Activated T-cell treated with anti-CD3 and anti-CD28 coated beads for 4 hours (primary cell): Measurements from ENCODE around the gene NAV2.
A peak's percentile ranks its signal among the peaks of the same experiment; 100 is the strongest.

ENCODE experiments used
- DNase-seq: peaks from one replicate; pipeline ENCODE4 v3.0.0-alpha.2; 2020

The NAV2 gene

GRCh38 chr11:20138707-20139106 is 426.1 kb downstream of the NAV2 start:
- DNase-seq: no peak

- DNase-seq: no peak
Observed at GRCh38 chr11:20154381-20154780, 441.7 kb downstream of the NAV2 start.

DNA sequence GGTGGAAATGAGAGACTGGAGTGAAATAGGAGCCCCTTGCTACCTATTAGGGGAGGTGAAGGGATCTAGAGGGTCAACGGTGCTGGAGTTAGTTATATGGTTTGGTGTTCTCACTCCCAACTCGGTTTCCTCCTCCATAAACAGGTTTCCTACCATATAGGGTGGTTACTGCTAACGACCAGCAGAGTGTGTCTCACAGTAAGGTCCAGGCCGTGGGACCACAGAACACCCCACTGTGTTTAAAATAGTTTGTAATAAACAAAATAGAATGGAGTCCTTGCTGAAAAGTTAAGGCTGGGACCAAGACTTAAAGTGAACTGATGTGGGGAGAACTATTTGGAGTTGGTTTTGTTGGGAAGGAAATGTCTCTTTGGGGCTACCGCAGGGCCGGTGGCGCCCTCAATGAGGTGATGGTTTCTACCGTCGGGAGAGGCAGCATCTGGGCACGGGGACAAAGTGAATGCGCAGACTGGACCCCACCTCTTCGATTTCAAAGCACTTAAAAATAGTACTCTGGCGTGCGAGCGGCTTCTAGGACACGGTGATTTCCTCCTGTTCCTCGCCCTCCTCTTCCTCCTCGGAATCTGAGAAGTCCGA is 443.1 kb downstream of the NAV2 start:
- no peak for DNase-seq

GRCh38 chr11:20156280-20156875 is 443.7 kb downstream of the NAV2 start:
- DNase-seq: peak; percentile 39

GRCh38 chr11:20156876-20157613 is 444.4 kb downstream of the NAV2 start:
- no peak for DNase-seq

DNA sequence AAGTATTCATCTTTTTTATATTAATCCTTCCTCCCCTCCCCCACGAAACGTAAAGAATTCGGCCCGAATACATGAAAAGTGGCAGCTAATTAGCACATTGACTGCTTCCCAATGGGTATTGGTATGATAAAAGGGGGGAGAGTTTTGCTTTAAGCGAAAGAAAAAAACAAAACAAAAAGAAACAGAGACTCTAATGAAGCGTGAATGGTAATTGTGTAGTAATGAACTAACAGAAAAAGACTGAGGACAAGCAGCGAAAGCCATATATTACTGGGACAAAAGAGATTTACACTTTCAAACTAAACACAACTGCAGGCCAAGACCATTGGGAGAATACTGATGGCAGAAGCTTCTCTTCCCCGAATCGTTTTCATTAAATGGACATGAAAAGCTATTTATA is 445.1 kb downstream of the NAV2 start:
- no peak for DNase-seq

GRCh38 chr11:20158597-20159257 is 446.1 kb downstream of the NAV2 start:
- no peak for DNase-seq

DNA sequence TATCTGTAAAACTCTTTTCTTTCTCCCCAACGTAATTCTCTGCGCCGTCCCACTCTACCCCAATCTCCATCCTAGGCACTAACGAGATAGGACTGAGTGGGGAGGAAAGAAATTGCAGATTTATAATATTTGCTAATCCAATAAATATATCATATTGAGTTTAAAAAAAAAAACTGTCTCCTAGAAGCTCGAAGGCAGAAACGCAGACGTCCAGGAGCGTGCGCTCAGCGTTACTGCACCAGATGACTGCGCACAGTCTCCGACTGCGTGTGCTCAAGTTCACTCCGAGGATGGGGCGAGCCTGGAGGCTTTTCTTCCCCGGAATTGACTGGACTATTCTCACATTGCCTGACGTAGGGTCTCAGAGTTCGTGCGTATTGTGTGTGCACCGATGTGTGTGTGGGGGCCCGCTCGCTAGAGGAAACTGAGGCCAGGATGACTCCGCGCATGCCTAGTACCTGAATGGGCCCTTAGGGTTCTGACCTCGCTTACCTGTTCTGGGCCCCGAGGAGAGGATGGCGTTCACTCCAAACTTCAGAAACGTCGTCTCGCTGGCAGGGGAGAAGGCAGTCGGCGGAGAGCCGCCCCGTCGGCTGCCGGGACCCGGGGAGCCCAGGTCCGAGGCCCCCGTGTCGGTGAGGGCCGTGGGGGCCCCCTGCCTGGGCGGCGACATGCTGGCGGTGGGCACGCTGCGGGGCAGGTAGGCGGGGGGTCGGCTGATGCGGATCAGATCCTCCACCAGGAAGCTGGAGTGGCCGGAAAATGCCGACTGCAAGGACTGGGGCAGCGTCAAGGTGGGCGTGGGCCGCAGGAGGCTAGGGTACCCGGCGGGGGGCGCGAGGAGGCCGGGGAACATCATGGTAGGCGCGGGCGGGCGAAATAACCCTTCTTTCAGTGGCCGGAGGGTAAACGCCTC is 447.1 kb downstream of the NAV2 start:
- no peak for DNase-seq

DNA sequence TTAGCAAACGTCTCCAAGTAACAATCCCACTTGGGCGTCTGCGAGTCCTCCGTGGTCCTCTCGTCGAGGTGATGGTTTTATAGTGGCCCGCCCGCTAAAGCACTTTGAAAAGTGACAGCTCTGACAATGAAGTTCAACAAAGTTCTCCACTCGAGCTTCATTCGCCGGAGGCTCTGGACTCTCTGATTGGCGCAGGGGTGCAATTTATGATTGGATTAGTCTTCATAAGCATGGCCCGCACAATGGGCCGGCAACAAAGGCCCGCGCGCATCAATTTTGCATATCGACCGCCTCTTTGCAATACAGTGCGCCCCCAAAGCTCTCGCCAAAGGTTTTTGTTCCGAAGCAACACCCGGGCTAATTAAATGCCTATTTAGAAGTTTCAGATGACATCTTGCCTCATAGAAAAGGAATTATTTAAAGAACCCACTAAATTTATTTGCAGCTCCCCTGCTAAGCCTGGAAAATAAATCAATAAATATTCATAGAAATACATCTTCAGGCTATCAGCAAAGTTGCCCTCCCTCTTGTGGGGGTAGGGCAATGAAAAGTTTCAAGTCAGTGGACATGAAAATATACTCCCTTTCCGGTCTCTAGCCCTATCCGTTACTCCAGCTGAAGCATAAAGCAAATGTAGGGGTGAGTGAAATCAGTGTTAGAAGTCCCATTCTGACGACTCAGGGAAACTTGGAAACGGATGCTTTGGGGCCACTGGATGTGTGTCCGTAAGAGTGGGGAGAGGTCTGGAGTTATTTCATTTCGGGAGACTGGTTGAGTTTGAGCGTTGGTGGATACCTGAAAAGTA is 448.0 kb downstream of the NAV2 start, which contains the start of gene DBX1:
Gene DBX1, minus strand, starts transcription at position 51 of the 805 bp plus-strand sequence. CDS start 151 bp downstream, outside the sequence.
- DNase-seq: no peak

- no peak for DNase-seq
Observed at GRCh38 chr11:20161230-20161918, 448.7 kb downstream of the NAV2 start.

DNA sequence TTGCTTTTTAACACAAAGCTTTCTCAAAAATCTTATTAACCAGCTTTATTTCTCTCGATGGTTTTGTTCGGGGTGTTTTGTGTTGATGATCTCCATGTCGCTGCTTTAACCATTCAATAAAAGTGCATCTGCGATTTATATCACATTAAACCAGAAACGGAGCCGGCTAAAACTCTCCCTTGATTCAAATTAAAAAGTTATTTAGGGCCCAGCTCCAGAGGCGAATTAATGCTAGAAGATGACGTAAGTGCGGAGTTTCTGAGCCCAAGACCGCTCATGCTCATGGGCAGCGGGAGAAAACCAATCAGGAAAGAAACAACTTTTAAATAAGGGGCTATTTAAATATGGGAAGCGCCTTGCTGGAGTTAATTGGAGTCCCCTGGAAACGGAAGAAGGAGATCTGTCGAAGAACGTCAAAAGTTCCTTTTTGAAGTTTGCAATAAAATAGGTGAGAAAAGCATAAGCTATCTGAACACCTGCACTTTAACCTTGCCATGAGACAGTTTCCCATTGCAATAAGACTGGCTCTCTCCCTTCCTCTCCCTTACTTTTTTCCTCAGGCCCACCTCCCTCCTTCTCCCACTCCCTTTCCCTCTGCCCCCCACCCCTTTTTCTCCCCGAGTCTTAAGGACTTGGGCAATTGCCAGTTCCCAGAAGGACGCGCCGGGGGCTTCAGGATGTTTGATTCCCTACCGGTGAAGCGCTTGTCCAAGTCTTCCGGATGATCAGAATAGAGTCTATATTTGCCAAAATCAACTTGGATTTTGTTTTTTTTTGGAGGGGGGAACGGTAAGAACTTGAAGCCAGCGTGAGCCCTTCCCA is 449.5 kb downstream of the NAV2 start:
- DNase-seq: no peak

DNA sequence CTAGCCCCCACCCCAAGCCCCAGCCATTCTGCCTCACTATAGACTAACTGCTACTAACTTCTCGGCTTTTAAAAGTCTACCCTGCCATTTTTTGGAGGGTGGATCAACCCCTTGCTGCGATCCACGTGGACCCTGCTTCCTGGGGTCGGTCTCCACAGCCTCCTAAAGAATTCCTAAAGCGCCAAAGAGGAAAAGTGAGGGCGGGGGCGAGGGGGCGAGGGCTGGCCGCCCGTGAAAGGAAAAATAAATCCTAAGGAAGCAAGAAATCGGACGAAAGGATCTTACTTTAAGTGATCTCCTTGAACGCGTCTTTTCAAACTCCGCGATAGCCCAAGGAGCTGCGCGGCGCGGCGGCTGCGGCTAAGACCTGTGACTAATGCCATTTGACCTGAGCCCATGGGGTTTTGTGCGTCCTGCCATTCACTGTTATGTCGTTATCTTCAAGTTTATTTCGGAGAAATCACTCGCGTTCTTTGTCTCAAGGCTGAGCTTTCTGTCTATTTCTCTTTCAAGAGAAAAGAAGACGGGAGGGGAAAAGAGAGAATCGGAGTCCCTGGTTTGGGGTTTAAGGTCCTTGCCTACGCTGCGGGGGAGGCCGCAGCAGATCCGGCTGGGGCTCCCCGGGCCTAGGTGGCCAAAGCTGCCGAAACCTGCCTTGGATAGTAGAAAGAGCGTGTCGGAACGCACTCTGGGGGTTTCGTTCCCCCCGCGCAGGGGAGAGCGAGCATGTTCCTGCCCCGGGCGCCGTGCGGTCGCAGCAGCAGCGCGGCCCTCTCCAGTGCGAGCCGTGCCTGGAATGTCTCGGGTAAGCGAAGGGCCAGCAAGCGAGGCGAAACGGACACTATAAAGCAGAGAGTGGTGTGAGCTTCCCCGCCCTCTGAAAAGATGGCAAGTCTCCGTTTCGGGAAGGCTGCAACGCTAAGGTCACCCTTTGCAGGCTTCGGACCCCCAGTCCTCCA is 450.5 kb downstream of the NAV2 start:
- no peak for DNase-seq

- DNase-seq: no peak
Observed at GRCh38 chr11:20163783-20164481, 451.3 kb downstream of the NAV2 start.
